Measurements from ENCODE around the gene NABP1.

Gene NABP1

DNA sequence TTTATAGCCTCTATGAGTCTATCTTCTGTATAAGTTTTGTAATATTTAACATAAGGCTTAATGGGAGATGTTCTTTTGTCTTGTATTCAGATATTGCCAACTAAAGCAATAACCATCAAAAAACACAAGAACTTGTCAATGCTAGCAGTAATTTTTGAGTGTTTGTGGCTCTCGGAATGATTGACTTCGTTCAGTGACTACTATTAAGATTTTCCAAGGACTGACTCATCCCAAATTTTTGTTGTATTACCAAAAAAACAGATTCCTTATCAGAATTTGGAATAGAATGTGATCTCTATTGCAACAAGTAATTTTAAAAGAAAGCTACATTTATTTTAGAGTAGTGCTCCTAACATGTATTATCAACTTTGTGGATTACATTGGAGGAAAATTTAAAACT, 8.1 kb downstream of the NABP1 start:
- no peak for DNase-seq

DNA sequence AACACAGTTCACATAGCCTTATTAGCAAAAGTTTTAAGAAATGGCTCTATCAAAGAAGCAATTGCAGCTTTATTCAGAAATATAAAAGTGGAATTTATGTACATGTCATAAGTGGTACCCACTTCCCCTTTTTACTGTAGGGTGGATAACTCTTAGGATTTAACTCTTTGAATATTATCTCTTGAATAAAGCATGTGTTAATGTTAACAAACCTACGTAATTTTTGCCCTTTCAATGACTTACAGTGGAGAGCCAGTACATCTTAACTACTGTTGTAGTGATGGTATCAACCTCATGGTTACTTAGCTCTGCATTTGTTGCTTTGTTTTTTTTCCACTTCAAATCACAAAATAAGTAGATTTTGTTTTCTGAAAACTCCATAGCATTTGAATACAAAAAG, 8.8 kb downstream of the NABP1 start:
- DNase-seq: no peak

DNA sequence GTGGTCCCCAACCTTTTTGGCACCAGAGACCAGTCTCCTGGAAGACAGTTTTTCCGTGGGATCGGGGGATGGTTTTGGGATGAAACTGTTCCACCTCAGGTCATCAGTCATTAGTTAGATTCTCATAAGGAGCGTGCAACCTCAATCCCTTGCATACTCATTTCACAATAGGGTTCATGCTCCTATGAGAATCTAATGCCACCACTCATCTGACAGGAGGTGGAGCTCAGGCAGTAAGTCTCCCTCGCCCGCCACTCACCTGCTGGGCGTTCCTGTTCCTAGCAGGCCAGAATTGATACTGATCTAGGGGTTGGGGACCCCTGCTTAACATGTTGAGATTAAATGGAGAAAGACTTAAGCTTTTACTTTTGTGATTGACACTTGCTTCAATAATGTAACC, 9.9 kb downstream of the NABP1 start:
- no peak for DNase-seq

DNA sequence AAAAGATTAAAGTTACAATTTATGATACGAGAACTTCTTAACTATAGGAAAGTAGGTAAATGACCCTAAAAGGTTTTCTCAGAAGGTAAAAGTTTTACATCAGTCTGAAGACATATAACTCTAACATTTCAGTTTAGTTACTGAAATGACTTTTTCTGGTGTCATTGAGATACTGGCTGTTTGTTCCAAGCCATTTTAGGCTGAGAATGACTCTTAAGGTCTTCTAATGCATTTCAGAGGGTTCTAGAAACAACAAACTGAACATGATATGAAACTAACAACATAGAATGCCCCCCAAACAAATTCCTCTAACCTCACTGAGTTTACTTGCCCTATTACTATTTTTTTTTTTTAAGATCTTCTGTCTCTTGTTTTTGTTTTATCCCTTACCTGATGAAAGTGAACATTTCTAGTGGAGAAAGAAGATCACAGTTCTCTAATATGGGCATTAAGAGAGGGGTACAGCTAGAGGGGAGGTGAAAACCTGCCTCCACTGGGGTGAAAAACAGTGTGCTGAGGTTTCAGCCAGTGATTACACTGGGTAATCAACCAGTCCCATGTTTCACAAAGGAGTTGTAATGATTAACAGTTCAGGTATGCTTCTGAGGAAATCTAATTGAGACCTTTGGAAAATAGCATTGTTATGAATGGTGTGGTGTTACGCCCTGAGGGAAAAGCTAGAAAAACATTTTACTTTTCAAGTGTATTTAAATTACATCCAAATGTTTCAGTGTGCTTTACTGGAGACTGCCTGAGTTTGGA, 11.2 kb downstream of the NABP1 start:
- no peak for DNase-seq

DNA sequence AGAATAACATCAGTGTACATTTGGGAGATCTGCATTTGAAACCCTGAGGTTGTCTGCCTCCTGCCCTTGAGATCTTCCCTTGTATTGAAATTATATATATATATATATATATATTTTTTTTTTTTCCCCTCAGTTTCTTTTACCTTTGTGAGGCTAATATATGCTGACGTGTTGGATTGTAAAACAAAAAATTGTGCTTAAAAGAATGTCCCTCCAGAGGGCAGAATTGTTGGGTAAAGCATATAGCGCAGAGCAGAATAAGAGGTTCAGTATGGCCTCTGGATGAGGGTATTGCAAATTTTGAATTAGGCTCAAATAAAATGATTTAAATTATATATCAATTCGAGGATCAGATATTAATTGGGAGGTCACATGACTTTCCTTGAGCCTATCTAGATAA, 12.4 kb downstream of the NABP1 start:
- no peak for DNase-seq

DNA sequence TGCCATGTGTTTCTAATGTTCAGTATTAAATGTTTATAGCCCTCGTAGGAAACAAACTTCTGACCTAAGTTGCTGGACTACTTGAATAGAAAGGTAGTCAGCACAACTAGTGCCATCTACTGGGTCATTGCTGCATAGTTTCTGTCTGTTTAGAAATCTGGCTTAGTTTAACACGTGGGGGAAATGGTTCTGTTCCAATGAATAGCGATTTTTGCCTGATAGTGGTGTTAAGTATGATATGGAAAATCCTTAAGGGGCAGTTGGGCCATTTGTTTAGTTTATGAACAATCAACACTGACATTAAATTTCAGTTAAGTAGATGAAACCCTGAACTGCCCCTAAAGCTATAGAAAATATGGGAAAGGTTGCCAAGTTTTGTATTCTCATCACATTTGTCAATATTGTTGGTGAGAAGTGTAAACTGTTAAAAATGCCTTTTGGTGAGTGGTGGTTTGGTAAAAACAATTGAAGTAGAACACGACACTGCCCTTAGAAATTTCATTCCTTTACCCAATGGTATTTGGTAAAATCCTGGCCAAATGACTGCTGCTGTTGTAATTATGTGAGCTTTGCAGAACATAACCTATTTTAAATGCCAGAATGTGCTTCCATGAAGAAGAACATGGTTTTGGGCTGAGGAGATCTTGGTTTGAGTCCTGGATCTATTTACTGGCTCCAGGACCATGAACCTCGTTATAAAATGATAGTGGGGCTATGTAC, 13.2 kb downstream of the NABP1 start:
- peak; percentile 37 for DNase-seq

DNA sequence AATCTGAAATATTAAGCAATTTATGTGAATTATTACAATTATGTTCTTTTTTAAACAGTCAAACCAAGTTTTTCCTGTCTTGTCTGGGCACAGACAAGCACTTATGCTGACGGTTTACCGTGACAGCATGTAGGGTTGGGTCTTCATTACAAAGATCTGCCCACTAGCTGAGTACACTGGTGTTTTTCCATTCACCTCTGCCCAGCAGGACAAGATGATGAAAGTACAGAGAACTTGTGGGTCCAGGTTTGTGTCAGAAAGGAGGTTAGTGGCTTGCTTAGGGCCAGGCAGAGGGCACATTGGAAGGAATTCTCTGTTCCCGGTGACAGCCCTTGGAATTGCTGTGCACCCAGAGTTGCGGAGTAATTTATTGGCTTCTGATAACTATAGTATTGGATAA, 14.0 kb downstream of the NABP1 start:
- no peak for DNase-seq

DNA sequence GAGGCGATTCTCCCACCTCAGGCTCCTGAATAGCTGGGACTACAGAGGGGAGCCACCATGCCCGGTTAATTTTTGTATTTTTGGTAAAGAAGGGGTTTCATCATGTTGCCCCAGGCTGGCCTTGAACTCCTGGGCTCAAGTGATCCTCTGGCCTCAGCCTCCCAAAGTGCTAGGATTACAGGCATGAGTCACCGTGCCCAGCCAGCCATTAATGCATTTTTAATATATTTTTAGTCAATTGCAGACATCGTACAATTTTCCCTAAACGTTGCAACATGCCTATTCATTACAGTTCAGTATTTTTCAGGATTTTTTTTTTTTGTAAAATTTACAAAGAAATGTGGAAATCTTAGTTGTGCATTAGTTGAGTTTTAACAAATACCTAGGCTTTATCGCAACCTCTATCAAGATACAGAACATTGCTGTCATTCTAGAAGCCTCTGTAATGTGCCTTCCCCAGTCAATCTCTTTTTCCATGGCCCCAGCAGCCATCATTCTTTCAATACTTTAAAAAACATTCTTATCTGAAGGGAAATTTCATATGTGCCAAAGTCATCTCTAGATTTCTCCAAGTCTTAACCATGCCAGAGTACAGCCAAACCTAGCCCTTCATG, 14.7 kb downstream of the NABP1 start:
- no peak for DNase-seq

DNA sequence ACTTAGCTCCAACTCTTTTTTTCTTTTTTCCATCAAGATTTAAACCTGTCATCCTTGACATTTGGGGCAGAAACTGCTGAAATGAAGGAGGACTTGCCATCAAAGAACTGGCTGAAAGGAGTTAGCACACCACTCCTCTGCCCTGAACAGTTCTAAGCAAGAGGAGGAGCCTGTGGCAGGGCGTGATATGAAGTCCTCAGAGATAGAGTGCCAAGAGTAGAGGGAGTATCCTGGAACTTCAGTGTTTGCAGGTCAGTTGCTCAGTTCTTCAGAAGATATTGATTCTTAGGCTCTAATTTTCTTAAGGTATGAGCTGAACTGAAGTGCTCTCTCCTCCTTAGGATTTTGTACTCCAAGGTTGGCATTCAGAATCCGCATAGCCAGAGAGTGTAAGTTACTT, 15.2 kb downstream of the NABP1 start:
- DNase-seq: no peak

DNA sequence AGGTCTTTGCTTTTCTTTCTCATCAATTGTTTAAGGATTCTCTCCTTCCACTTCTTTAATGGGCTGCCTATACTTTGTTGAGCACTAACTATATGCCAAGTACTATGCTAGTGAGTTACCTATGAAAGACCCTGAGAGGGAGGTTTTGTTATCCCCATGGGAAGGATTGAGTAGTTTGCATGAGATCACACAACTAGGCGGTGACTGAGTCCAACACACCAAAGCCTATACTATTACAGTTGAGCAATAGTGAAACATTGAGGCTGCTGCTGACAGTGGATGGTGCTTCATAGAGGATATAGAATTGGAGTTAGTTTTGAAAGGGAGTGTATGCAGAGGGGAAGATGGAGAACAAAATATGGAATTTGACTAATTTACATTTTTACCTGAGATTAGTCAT, 15.8 kb downstream of the NABP1 start:
- DNase-seq: no peak

DNA sequence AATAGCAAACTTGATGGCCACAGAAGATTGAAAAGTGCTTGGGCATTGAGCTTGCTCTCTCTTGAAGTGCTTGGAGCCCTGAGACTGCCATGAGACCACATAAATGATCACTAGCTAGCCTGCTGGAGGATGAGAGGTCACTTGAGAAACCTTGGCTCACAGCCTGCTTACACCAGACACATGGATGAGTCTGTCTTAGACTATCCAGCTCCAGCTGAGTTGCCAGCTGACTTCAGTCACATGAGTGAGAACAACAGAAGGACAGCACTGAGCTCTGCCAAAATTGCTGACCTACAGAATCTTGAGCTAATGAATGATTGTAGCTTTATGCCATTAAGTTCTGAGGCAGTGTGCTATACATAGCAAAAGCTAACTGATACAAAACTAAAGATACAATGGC, 18.1 kb downstream of the NABP1 start:
- no peak for DNase-seq

DNA sequence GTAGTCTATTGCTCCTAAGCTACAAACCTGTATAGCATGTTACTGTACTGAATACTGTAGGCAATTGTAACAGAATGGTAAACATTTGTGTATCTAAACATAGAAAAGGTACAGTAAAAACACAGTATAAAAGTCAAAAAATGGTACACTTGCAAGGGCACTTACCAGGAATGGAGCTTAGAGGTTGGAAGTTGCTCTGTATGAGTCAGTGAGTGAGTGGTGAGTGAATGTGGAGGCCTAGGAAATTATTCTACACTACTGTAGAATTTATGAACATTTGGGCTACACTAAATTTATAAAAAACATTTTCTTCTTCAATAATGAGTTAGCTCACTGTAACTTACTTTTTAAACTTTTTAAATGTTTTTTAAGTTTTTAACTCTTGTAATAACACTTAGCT, 19.0 kb downstream of the NABP1 start:
- DNase-seq: no peak

DNA sequence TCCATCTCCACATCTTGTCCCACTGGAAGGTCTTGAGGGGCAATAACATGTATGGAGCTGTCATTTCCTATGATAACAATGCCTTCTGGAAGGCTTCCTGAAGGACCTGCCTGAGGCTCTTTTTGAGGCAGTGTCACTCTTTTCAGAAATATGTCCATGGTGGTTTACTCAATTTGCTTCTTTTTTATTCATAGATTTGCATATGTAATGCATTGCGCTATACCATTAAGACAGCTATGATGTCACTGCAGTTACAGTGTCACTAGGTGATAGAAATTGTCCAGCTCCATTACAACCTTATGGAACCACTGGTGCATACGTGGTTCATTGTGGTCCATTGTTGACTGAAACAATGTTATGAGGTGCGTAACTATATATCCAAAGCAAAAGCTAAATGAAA, 19.9 kb downstream of the NABP1 start:
- DNase-seq: no peak

DNA sequence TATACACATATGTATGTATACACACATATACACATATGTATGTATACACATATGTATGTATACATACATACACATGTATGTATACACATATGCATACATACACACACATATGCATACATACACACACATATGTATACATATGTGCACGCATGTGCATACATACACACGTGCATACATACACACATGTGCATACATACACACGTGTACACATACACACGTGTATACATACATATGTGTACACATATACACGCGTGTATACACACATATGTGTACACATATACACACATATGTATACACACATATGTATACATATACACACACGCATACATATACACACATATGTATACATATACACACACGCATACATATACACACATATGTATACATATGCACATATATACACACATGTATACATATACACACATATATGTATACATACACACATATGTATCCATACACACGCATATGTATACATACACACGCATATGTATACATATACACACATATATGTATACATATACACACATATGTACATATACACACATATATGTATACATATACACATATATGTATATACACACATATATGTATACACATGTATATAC, 21.5 kb downstream of the NABP1 start:
- DNase-seq: no peak

DNA sequence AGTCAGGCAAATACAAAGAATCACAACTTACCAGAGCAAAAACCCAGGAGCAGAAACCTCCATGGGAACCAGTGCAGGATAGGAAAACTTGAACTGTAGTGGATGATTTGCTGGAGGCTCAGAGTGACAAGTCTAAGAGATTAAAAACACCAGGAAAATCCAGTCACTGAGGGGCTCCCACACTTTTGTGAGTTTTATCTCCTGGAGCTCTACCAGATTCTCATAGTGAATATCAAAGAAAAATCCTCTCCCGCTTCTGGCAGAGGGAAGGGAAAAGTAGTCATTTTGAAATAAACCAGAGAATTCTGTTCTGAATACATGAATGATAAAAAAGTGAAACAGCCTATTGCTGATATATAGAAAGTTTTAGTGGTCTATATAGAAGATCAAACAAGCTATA, 23.1 kb downstream of the NABP1 start:
- no peak for DNase-seq

DNA sequence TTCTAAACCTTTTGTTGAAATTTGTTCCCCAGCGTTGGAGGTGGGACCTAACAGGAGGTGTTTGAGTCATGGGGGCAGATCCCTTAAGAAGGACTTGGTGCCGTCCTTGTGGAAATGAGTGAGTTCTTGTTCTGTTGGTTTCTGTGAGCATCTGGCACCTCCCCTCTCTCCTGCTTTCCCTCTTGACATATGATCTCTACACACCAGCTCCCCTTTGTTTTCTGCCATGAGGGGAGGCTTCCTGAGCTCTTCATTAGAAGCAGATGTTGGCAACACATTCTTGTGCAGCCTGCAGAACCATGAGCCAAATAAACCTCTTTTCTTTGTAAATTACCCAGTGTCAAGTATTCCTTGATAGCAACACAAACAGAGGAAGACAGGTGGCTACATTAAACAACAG, 23.8 kb downstream of the NABP1 start:
- no peak for DNase-seq

DNA sequence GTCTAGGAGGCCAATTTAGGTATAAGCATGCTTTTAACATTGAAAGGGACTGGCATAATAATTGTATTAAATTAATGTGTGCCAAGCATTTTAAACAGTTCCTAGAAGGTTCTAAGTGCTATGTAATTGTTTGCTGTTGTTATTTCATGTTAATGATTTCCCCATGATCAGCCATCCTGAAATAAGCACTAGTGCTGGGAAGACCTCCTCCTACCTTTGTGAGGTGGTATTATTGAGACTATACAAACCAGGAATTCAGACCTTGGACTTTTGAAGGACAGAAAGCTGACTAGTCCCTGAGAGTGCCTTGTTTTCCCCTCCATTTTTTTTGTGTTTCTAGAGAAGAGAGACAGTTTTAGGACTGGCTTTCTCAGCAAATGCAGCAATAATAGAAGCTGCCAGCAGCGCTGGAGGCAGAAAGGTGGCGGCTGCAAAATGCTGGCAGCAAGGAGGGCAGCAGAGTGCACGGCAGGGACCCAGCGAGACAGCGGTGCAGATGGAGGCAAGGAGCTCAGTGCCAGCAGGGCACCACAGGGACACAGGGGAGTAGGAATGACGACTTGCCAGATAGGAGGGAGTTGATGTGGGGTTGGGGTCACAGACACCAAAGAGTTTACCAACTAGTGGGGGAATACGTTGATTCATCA, 25.3 kb downstream of the NABP1 start:
- DNase-seq: no peak

DNA sequence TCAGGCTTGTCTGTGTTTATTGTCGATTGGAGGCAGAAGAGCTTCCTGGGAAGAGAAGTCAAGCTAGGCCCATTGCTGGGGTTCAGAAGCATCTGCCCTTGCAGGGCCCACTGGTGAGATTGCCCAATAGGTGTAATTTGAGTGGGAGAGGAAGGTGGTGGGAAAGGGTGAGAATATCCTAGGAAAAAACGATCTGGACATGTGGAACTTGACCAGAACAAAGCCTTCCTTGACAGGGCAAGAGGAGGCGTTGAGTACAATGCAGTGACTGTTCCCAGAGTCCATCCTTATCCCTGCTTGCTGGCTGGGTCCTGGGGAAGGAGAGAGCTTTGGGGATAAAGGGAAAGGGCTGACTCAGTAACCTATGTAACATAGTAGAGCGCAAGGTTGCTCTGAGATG, 27.1 kb downstream of the NABP1 start:
- no peak for DNase-seq

DNA sequence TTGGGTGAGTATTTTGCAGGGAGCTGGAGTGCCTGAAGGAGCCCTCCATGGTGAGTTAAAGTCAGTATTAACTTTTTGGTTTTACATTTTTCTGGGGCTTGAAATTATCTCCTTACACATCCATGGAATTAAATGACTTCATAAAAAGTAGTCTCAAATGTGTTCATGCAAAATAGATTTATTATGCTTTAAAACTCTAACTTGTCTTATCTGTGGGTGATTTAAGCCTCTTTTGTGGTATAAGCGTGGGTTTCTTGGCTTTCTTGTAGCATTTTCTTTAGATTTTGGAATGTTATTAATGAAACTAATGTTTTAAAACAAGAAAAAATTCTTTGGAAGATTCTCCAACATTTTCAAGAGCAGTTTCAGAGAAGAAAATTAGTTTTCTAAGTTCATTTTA, 27.8 kb downstream of the NABP1 start:
- no peak for DNase-seq

DNA sequence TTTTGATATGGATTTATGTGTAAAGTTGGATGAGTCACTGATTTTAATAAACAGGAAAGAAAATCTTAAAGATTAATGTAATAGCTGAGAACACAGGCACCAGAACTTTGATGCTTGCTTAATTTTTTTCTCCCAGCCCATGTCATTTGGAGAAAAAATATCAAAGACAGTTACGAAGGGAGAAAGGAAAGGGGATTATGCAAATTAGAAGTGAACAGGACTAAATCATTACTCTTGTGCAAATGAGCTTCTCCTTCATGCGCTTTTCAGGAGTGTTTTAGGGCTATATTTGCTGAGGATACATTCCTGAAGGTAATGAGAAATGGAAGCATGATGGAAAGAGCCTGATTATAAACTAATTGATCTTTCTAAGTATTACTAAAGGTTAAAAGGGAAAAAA, 28.9 kb downstream of the NABP1 start:
- no peak for DNase-seq

DNA sequence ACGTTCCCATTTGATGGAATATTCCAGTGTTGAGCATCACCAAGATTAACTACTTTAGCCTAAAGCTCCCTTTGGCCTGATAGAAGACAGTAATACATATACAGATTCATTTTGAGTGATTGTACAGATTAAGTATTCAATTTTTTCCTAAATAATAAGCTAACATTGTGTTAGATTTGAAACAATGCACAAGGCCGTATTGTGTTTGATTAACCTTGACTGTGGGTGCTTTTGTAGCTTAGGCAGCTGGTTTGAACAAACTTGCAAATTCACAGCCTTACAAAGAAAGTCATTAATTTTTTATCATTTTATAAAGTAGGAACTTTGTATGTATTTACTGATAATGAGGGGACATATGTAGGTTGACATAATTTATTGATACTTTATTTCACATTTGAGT, 29.6 kb downstream of the NABP1 start:
- no peak for DNase-seq

DNA sequence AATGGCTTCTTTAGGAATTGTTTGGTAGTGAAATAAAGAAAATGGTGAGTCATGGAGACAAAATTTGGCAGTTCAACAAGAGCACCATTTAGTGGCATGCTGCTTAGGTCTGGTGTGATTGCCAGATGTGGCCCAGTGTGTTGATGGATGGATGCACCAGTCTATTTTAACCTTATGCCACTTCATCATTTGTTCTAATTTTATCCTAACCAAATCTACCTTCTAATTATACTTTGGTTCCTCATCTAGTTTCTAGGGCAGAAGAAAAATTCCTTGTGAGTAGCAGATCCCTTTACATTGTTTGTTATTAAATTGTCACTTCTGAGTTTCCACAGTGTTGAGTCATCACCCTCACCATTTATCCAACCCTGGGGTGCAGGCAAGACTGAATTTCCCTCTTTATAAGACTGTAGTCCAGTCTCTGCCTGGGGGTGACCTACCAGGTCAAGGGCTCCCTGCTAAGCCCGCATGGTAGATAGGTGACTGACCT, 32.5 kb downstream of the NABP1 start:
- DNase-seq: no peak

DNA sequence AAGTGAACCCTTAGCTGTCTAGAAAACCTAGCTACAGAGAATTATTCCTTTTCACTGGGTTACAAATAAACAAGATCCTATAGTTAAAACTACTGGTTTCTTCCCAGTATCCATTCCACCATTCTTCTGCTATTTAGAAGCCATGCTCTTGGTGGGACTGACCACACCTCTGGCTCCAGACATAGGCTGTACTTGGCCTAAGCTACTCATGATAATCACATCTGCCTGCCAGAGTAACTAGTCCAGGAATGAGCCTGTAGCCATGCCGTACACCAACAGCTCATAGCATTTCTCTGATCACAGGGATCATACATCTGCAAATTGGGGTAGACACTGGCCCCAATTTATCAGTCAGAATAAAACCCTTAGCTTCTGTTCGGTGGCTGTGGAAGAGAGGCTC, 33.7 kb downstream of the NABP1 start:
- DNase-seq: no peak

All from GF-D8 (cell line).